GM18867 (cell line): ENCODE measurements around the gene IKBKG.
"Not testable (repeated sequence)": the region's sequence is repeated elsewhere in the genome, so short reads cannot be mapped to it uniquely, and the experiment has no call there.

ENCODE experiments used
- ATAC-seq: cut with Tn5 transposase; IDR thresholded peaks from one replicate; pipeline ENCODE4 v1.9.1; 2021; ENCODE audit warnings: mild to moderate bottlenecking, moderate library complexity; ENCODE audit not compliant: unreplicated experiment

Gene IKBKG

DNA sequence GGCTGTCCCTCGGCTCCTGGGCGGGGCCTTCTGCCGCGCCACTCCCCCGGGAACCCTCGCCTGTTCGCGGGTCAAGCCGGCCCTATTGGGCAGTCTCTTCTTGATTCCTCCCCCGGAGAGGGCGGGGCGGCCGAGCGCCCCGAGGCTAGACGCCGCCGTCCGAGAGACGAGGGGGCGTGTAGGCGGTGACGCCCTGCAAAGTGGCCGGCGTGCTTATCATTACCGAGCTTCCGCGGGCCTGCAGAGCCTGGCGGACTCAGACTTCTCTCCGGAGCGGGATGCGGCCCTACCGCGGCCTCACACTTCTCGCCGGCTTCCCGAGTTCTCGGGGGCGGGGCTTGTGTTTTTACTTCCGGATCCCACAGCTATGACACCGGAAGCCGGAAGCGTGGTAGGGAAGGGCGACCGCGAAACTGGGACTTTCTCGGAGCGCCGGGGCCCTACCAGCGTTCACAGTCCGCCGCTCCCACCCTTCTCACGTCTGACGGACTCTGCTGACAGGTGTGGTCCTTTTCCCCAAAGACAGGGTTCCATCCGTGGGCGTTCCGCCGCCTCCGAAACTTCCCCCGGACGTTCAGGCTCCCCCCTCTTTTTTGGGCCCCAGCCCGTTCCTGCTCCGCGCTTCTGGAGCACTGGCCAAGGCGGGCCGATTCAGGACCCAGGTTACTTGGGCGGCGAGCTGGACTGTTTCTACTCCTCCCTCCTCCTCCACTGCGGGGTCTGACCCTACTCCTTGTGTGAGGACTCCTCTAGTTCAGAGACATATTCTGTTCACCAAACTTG is at the start of gene IKBKG:
Gene IKBKG (plus strand): TSS at position 376 of the 783 bp plus-strand sequence. CDS start 4,383 bp downstream, outside the sequence.
- ATAC-seq = peak; percentile 78

GRCh38 chrX:154501423-154501822 is 46.0 kb upstream of the IKBKG start:
- not testable (repeated sequence) for ATAC-seq

GRCh38 chrX:154502098-154502497 is 45.3 kb upstream of the IKBKG start:
- ATAC-seq = no peak

GRCh38 chrX:154502989-154503388 is 44.4 kb upstream of the IKBKG start:
- ATAC-seq = no peak

DNA sequence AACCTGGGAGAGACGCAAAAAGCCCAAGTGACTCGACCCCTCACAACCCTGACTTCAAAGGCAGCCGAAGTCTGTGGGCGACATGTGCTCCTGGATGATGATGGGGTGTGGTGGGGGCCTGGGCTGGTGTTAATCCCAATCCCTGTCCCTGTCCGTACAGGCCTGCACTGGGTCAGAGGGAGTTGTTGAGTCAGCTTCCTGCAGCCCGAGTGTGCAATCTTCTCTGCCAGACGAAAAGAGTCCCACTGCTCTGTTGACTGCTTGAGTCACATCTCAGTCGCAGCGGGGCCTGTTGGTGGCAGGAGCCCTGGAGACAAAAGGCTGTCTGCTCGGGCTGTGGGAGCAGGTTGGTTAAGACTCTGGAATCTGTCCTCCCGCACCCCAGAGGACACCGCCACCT is 41.7 kb upstream of the IKBKG start:
- no peak for ATAC-seq

GRCh38 chrX:154506483-154507332 is 40.7 kb upstream of the IKBKG start:
- no peak for ATAC-seq

- ATAC-seq = no peak
Observed at GRCh38 chrX:154507673-154508383, 39.6 kb upstream of the IKBKG start.

DNA sequence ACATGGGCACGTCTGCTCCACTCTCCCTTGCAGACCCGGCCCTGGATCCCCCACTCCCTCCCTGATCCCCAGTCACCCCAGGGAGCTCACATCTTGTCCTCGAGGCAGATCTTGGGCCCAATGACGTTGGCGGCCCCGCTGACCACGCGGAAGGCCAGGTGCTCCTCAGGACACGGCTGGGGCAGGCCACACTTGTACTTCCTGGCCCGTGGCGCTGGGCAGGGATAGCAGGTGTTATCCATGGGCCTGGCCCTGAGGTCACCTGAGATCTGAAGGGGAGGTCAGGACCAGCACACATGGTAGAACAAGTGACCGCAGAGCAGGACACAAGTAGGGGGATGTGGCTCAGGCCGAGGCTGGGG is 39.1 kb upstream of the IKBKG start:
- ATAC-seq = no peak

DNA sequence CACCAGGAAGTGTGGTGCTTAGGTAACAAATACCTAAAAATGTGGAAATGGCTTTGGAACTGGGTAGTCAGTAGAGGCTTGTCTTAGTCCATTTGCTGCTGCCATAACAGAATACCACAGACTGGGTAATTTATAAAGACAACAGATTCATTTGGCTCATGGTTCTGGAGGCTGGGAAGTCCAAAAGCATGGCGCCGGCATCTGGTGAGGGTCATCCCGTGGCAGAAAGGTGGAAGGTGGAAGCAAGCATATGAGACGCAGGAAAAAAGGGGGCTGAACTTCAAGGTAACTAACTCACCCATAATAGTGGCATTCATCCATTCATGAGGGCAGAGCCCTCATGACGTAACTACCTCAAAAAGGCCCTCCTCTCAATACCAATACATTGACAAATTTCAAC is 38.0 kb upstream of the IKBKG start:
- ATAC-seq = no peak

GRCh38 chrX:154511761-154512160 is 35.7 kb upstream of the IKBKG start:
- ATAC-seq = no peak

DNA sequence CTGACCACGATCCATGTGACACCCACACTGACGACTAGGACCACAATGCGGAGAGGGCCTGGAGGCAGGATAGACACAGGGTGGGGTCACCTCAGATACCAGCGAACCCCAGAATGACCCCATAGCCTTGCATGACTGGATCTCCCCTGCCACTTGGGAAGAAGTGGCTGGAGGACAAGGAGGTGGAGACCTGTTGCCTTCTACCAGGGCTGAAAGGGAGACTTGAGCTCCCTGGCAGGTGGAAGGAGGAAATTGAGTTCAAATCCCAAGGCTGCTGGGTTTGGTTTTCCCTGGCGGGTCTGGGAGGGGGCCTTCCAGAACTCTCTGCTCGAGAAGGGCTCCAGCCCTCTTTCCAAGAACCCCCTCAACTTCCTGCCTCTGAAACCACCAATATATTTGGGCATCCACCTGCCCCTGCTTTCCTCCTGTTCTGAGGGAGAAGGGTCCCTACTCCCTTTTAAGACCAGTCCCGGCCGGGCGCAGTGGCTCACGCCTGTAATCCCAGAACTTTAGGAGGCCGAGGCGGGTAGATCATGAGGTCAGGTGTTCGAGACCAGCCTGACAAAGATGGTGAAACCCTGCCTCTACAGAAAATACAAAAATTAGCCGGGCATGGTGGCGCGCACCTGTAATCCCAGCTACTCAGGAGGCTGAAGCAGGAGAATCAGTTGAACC is 34.4 kb upstream of the IKBKG start:
- no peak for ATAC-seq

DNA sequence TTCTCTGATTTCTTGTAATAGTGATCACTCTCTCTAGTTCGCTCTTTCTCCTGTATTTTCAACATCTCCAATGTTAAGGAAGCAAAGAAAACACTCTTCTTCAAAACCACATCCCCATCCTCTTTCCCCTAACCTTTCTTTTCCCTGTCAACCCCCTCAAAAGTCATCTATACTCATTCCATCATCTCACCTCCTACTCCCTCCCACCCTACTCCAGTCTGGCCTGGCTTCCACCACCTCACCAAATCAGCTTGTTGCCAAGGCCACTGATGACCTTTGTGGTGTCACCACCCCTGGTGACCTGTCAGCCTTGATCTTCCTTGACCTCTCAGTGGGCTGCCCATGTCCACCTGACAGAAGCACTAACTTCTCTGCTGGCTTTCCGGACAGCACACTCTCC is 33.7 kb upstream of the IKBKG start:
- ATAC-seq = no peak

DNA sequence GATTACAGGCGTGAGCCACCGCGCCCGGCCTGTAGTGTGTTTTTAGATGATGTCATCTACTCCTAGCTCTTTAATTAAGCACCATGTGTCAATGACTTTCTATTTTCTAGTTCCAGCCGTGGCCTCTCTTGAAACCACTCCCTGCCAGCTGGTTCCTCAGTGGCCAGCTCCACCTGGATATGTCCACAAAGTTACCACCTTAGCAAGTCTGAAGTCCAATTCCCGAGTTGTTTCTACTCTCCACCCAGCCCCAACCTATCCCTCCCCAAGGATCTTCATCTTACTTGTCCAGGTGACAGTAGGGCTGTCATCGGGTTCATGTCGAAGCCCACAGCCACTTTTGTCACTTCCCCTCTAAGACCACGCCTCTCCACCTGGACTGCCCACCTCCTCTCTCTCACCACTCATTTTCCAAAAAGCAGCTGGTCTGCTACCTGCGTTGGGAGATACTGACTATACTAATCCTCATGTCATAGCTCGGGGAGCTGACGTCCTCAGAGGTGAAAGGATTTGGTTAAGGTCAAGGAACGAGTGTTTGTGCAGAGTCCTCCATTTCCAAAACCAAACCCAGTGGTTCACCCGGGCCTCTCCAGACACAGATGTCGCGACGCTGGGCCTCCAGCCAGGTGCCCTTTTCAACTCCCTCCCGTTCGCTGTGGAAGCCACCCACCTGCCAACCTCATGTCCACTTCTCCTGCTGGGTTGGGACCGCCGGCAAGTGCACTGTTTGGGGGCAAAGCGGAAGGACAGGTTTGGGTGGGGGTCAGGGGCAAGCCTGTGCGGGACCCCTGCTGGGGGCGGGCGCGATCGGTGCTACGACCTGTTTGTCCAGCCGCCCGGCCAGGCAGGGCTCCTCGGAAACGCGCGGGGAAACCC is 32.1 kb upstream of the IKBKG start:
- peak; percentile 3 for ATAC-seq

- peak; percentile 90 for ATAC-seq
Observed at GRCh38 chrX:154515966-154516655, 31.3 kb upstream of the IKBKG start, which contains the start of gene FAM3A. TSS of gene FAM3A (minus strand) at chrX:154516232. CDS start at chrX:154515772, 460 bp downstream.

DNA sequence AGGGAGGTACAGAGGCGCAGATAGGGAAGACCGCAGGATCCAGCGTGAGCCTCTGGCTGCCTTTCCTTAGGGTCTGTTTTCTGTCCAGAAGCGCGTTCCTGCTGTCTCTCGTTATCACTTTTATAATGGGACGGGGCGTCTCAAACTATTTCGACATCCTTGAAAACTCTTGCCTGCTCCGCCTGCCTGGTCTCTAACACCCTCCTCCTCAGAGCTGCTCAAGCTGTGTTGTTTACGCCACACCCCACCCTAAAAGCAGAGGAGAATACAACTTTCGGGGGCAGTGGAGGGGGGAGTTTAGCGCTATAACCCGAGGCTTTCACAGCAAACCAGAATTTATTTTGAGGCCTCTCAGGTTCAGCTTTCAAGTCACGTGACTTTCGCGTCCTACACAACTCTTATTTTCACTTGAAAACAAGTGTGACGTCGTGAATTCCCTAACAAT is 30.7 kb upstream of the IKBKG start:
- no peak for ATAC-seq

- ATAC-seq = no peak
Observed at GRCh38 chrX:154517101-154517781, 30.2 kb upstream of the IKBKG start.

DNA sequence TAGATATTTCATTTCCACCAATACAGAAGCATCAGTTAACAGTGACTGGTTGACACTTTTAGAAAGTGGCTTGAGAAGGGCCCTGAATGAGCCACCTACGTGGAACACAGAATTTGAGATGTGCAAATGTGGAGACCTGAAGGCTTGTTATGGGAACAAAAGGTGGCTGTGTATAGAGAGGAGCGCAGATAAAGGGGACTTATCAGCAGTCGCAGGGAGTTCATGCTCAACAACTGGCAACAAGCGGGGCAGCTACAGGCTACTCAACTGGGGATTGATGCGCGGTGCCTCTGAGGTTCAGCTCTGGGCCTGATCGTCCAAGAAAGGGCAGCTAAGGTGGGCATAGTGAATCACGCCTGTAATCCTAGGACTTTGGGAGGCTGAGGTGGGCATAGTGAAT is 28.0 kb upstream of the IKBKG start:
- ATAC-seq = no peak

DNA sequence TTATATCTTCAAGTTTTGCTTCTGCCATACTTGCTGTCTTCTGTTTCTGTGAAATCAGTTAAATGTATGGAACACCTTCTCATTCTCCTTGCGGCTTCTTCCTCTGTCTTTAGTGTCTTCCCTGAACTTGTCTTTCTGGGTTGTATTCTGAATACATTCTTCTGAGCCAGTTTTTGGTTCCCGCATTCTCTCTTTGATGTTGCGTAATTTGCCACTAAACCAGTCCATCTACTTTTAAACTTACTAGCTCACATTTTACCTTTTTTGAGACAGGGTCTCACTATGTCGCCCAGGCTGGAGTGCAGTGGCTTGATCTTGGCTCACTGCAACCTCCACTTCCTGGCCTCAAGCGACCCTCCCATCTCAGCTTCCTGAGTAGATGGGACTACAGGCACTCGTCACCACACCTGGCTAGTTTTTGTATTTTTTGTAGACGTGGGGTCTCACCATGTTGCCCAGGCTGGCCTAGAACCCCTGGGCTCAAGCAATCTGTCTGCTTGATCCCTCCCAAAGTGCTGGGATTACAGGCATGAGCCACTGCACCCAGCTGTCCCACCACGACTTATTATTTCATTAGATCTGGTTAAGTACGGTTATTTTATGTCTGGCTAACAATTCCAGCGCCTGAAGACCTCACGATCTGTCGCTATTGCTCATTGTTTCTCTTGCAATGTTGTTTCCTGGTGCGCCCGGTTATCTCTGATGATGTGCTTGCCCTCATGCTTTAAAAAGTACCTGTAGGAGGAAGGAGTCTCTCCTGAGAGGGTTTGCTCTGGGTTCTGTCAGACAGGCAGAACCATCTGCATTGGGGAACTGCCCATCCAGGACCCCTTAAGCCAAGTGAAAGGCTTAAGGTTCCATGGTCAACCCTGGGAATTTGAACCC is 21.6 kb upstream of the IKBKG start:
- ATAC-seq = no peak
